HUES64 (cell line): ENCODE data around the gene MANF.

Experiments
- H3K27ac ChIP-seq: 2 replicates; pipeline ENCODE4 v1.7.0; 2013; ENCODE audit warnings: low read depth, low read length, inconsistent platforms
- H3K27me3 ChIP-seq: 2 replicates; pipeline ENCODE4 v1.6.1; 2013; ENCODE audit warnings: mild to moderate bottlenecking, low read length; ENCODE audit not compliant: insufficient read depth
- H3K36me3 ChIP-seq: 2 replicates; pipeline ENCODE4 v1.6.1; 2013; ENCODE audit warnings: mild to moderate bottlenecking, low read length; ENCODE audit not compliant: insufficient read depth
- H3K4me1 ChIP-seq: 2 replicates; pipeline ENCODE4 v1.6.1; 2013; ENCODE audit warnings: mild to moderate bottlenecking, low read length, moderate library complexity; ENCODE audit not compliant: insufficient read depth
- H3K4me3 ChIP-seq: 2 replicates; pipeline ENCODE4 v1.5.1; 2013; ENCODE audit warnings: mild to moderate bottlenecking, low read length, moderate library complexity
- H3K9ac ChIP-seq: 2 replicates; pipeline ENCODE4 v1.6.1; 2013; ENCODE audit warnings: mild to moderate bottlenecking, low read depth, low read length
- H3K9me3 ChIP-seq: 2 replicates; pipeline ENCODE4 v1.6.1; 2013; ENCODE audit warnings: low read depth, low read length; ENCODE audit not compliant: insufficient read depth
- WGBS: fragments of 150-250, 120-280 bp; methylation state at CpG from one replicate; pipeline ENCODE4 v1.1.7; 2013; ENCODE audit warnings: missing lambda C conversion rate; 5-methylcytosine and 5-hydroxymethylcytosine counted together

The MANF gene

DNA sequence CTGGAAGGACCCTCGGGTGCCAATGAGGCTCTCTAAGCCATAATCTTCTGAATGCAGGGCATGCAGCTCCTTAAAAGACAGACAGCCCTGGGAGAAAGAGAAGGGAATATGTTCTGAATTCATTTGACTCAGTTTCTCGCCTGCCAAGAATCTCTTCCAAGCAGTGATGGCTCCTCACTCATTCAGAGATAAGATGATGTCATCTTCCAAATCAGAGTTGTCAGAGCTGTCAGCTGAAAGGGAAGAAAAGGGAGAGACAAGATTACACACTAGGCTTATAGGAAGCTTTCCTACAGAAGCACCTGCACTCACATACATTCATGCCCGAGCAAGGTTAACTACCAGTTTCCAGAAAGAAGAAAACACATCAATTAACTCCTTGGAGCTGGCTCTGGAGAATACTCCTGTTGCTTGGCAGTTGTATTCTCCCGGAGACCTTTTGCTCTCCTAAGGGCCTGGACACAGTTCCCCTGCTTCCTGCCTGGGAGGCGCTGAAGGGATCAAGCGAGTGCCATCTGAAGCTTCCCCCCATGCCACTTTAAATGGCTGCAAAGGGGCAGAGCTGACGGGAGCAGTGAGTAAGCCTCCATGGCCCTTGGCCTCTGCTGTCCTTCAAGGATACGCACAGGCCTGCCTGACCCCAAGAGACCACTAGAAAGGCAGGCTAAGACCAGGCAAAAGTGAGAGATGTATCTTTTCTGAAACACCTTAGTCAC lies 13.7 kb downstream of the MANF start:
- H3K36me3 ChIP-seq: peaks cover 90% of the 10 kb centered on the region
- 85% methylated on average over 8 of the region's 8 CpGs for WGBS
- no peaks in the 10 kb centered on the region for H3K9me3 ChIP-seq
- no peaks in the 10 kb centered on the region for H3K27me3 ChIP-seq
- H3K9ac ChIP-seq: 0 out of 2 replicates have a peak overlapping the region, but pooled peaks have one; percentile 24
- H3K4me3 ChIP-seq: no peak overlapping the region
- 0 out of 2 replicates have a peak, but pooled peaks cover 4% of the 10 kb centered on the region for H3K4me1 ChIP-seq
- no peak overlapping the region for H3K27ac ChIP-seq

- Histone ChIP-seq H3K4me3 (no peak overlapping the region), H3K36me3 (peaks cover 90% of the 10 kb centered on the region), H3K27me3 (no peaks in the 10 kb centered on the region), H3K9ac (no peak overlapping the region), H3K9me3 (no peaks in the 10 kb centered on the region), H3K4me1 (no peaks in the 10 kb centered on the region), H3K27ac (no peak overlapping the region)
- 96% methylated on average over 4 of the region's 4 CpGs for WGBS
These were observed 15.1 kb downstream of the MANF start for GRCh38 chr3:51400166-51400565.

GRCh38 chr3:51401735-51402134 lies 16.6 kb downstream of the MANF start:
- no peaks in the 10 kb centered on the region for H3K4me1 ChIP-seq
- H3K9me3 ChIP-seq: no peaks in the 10 kb centered on the region
- H3K4me3 ChIP-seq: no peak overlapping the region
- WGBS: 98% methylated on average over 4 of the region's 4 CpGs
- no peaks in the 10 kb centered on the region for H3K27me3 ChIP-seq
- peaks cover 81% of the 10 kb centered on the region for H3K36me3 ChIP-seq
- no peak overlapping the region for H3K9ac ChIP-seq
- H3K27ac ChIP-seq: no peak overlapping the region

- Histone ChIP-seq H3K9ac (no peak overlapping the region), H3K9me3 (no peaks in the 10 kb centered on the region), H3K4me1 (no peaks in the 10 kb centered on the region), H3K27me3 (no peaks in the 10 kb centered on the region), H3K36me3 (peaks cover 65% of the 10 kb centered on the region), H3K27ac (no peak overlapping the region), H3K4me3 (no peak overlapping the region)
These were observed 18.6 kb downstream of the MANF start for GRCh38 chr3:51403675-51404074.

DNA sequence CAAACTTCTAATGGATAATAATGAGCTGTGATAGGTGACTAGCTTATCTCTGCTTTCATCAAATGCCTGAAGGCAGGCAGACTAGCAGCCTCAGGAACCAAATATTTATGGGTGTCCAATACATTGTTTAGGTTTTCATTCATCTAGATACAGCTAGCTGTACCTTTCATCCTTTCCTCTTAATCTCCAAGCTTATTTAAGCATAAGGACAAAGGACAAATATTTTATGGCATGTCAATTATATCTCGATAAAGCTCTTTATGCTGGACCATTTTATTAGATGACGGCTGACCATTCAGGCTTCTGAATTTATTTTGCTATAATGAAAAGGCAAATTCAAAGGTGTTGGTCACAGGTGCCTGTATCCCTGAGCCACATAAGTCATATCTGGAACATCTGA lies 22.9 kb downstream of the MANF start:
- Histone ChIP-seq H3K4me3 (no peak overlapping the region), H3K36me3 (peaks cover 68% of the 10 kb centered on the region), H3K9me3 (no peaks in the 10 kb centered on the region), H3K27ac (no peak overlapping the region), H3K4me1 (no peaks in the 10 kb centered on the region), H3K27me3 (no peaks in the 10 kb centered on the region), H3K9ac (no peak overlapping the region)
- WGBS: 97% methylated on average over 2 of the region's 2 CpGs

GRCh38 chr3:51408813-51409212 lies 23.7 kb downstream of the MANF start:
- Histone ChIP-seq H3K36me3 (peaks cover 68% of the 10 kb centered on the region), H3K4me3 (no peak overlapping the region), H3K4me1 (no peaks in the 10 kb centered on the region), H3K27me3 (no peaks in the 10 kb centered on the region), H3K9ac (no peak overlapping the region), H3K27ac (no peak overlapping the region), H3K9me3 (no peaks in the 10 kb centered on the region)
- 90% methylated on average over 2 of the region's 2 CpGs for WGBS

- no peak overlapping the region for H3K9ac ChIP-seq
- no peaks in the 10 kb centered on the region for H3K9me3 ChIP-seq
- H3K36me3 ChIP-seq: peaks cover 74% of the 10 kb centered on the region
- H3K27ac ChIP-seq: no peak overlapping the region
- no peaks in the 10 kb centered on the region for H3K4me1 ChIP-seq
- 96% methylated on average over 3 of the region's 3 CpGs for WGBS
- no peaks in the 10 kb centered on the region for H3K27me3 ChIP-seq
- no peak overlapping the region for H3K4me3 ChIP-seq
These were observed 37.1 kb downstream of the MANF start for GRCh38 chr3:51422211-51422610.

DNA sequence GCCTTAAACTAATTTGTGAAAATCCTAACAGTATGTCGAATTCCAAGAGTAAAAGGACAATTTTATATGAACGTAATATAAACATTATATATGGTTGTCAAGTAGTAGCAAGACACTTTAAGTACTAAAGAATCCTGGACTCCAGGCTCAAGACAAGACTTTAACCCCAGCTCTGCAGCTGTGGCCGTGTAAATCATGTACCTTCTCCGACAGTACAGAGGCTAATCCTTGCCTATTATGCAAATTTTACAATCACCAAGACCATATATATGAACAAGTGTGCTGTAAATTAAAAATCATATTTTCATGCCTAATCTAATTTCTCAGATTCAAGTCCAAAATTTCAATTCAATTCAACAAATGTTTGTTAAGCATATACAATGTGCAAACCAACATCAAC lies 41.8 kb downstream of the MANF start:
- Histone ChIP-seq H3K9ac (no peak overlapping the region), H3K4me1 (no peaks in the 10 kb centered on the region), H3K27me3 (no peaks in the 10 kb centered on the region), H3K9me3 (no peaks in the 10 kb centered on the region), H3K4me3 (no peak overlapping the region), H3K36me3 (peaks cover 76% of the 10 kb centered on the region), H3K27ac (no peak overlapping the region)
- 99% methylated on average over 2 of the region's 4 CpGs for WGBS

- H3K4me1 ChIP-seq: no peaks in the 10 kb centered on the region
- no peak overlapping the region for H3K27ac ChIP-seq
- no peak overlapping the region for H3K9ac ChIP-seq
- peaks cover 79% of the 10 kb centered on the region for H3K36me3 ChIP-seq
- WGBS: 98% methylated on average over 3 of the region's 3 CpGs
- no peaks in the 10 kb centered on the region for H3K27me3 ChIP-seq
- no peak overlapping the region for H3K4me3 ChIP-seq
- H3K9me3 ChIP-seq: no peaks in the 10 kb centered on the region
These were observed 44.0 kb downstream of the MANF start for GRCh38 chr3:51429138-51429537.

DNA sequence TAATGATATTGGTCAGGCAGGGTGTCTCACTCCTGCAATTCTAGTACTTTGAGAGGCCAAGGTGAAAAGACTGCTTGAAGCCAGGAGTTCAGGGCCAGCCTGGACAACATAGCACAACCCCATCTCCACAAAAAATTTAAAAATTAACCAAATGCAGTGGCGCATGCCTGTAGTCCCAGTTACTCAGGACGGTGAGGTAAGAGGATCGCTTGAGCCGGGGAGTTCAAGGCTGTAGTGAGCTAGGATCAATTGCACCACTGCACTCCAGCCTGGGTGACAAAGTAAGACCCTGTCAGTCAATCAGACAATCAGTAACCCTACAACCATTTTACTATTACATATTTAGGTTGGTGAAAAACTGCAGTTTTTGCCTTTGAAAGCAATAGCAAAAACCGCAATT lies 49.0 kb downstream of the MANF start:
- H3K27ac ChIP-seq: no peak overlapping the region
- no peaks in the 10 kb centered on the region for H3K9me3 ChIP-seq
- no peaks in the 10 kb centered on the region for H3K4me1 ChIP-seq
- peaks cover 62% of the 10 kb centered on the region for H3K36me3 ChIP-seq
- no peak overlapping the region for H3K9ac ChIP-seq
- no peaks in the 10 kb centered on the region for H3K27me3 ChIP-seq
- H3K4me3 ChIP-seq: no peak overlapping the region
- WGBS: 95% methylated on average over 5 of the region's 5 CpGs

- no peaks in the 10 kb centered on the region for H3K4me1 ChIP-seq
- H3K9me3 ChIP-seq: no peaks in the 10 kb centered on the region
- no peak overlapping the region for H3K27ac ChIP-seq
- H3K36me3 ChIP-seq: peaks cover 60% of the 10 kb centered on the region
- no peak overlapping the region for H3K4me3 ChIP-seq
- no peak overlapping the region for H3K9ac ChIP-seq
- H3K27me3 ChIP-seq: no peaks in the 10 kb centered on the region
These were observed 49.7 kb downstream of the MANF start for GRCh38 chr3:51434746-51435327.
